Mesenchymal stem cell (in vitro differentiated cells and primary cell): ENCODE measurements around the gene MIAT. TPM values are rescaled to one million over a fixed set of nuclear protein-coding genes. Genes with fewer than 3 reads are reported as not detected.

ENCODE experiments used
- small RNA-seq: library from polyadenylated mRNA; stranded (forward); fragments of <200 nt; extraction: miRNeasy Mini kit (QIAGEN cat#:217004); gene quantifications from one replicate; pipeline ENCODE3, GENCODE V24; 2013; ENCODE audit warnings: low read depth

Gene MIAT

Small RNA genes within 50 kb of the gene (small RNA-seq; reads per million reads assigned to genes)
- gene RF01874: not detected
